ENCODE measurements around the gene LTK.
"Not testable (repeated sequence)": the region's sequence is repeated elsewhere in the genome, so short reads cannot be mapped to it uniquely, and the experiment has no call there.

Gene LTK

GRCh38 chr15:41473418-41473817 is 40.2 kb downstream of the LTK start:
- DNase-seq, result no peak

GRCh38 chr15:41469644-41470043 is 44.0 kb downstream of the LTK start:
- DNase-seq, result not testable (repeated sequence)

- DNase-seq, result no peak
These were observed 46.9 kb downstream of the LTK start for GRCh38 chr15:41466711-41467110.

GRCh38 chr15:41465822-41466421 is 47.7 kb downstream of the LTK start:
- no peak for DNase-seq

GRCh38 chr15:41464889-41465580 is 48.6 kb downstream of the LTK start:
- no peak for DNase-seq

- DNase-seq, result no peak
These were observed 51.4 kb downstream of the LTK start for GRCh38 chr15:41462084-41462795.
